ENCODE results near the gene JARID2. TPM values are rescaled to one million over a fixed set of nuclear protein-coding genes. Genes with fewer than 3 reads are reported as not detected.

Gene JARID2
- total and polyA plus RNA-seq, 7 donors, result 1.8 to 7.8 (median 6.1) TPM

DNA sequence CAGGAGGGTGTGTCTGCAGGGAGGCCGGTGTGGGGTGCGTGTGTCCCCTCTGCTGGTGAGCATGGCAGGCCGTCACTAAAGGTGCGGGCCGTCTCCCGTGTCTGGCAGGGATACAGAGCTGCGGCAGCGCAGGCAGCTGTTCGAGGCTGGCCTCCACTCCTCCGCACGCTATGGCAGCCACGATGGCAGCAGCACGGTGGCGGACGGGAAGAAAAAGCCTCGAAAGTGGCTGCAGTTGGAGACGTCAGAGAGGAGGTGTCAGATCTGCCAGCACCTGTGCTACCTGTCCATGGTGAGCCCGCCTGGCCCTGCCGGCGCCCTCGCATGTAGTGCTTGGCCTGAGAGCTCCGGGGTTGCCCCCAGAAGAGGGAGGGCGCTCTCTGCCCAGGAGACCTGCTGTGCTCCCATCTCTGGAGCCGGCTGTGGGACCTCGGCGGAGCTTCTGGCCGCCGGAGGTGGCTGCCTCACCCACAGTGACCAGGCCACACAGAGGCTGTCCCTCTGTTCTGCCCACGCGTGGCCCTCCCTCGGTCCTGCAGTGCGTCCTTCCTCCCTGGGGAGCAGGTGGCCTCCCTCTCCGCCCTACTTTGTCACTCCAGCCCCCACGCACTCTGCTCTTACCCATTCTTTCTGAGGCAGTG lies 267.4 kb downstream of the JARID2 start:
- no peak overlapping the region for H3K4me3 ChIP-seq
- peaks cover 0 to 77% (median 35%) of the 10 kb centered on the region in 4 donors for H3K36me3 ChIP-seq
- WGBS, 2 donors, result 94 to 95% methylated on average over 34 of the region's 34 CpGs
- TF ChIP-seq EP300 (IDR thresholded peaks at IDR 0.05), result no peak
- no peak for TF ChIP-seq POLR2AphosphoS5 (IDR thresholded peaks at IDR 0.05)
- H3K27me3 ChIP-seq, result no peaks in the 10 kb centered on the region
- intact Hi-C loops (cut with DNase I), result no loop called here
- no peak for DNase-seq
- no peak overlapping the region for H3K27ac ChIP-seq
- H3K9me3 ChIP-seq, result no peaks in the 10 kb centered on the region
- H3K4me1 ChIP-seq, result no peaks in the 10 kb centered on the region

- H3K4me1 ChIP-seq, result no peaks in the 10 kb centered on the region
- H3K27ac ChIP-seq, result no peak overlapping the region
- H3K4me3 ChIP-seq, result no peak overlapping the region
- no peaks in the 10 kb centered on the region for H3K27me3 ChIP-seq
- TF ChIP-seq POLR2A (IDR thresholded peaks at IDR 0.05) (no peak), POLR2AphosphoS5 (IDR thresholded peaks at IDR 0.05) (no peak), EP300 (IDR thresholded peaks at IDR 0.05) (no peak)
- TF ChIP-seq, protein P1, sequence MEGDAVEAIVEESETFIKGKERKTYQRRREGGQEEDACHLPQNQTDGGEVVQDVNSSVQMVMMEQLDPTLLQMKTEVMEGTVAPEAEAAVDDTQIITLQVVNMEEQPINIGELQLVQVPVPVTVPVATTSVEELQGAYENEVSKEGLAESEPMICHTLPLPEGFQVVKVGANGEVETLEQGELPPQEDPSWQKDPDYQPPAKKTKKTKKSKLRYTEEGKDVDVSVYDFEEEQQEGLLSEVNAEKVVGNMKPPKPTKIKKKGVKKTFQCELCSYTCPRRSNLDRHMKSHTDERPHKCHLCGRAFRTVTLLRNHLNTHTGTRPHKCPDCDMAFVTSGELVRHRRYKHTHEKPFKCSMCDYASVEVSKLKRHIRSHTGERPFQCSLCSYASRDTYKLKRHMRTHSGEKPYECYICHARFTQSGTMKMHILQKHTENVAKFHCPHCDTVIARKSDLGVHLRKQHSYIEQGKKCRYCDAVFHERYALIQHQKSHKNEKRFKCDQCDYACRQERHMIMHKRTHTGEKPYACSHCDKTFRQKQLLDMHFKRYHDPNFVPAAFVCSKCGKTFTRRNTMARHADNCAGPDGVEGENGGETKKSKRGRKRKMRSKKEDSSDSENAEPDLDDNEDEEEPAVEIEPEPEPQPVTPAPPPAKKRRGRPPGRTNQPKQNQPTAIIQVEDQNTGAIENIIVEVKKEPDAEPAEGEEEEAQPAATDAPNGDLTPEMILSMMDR (IDR thresholded peaks at IDR 0.05), result no peak
- peaks cover 0 to 74% (median 36%) of the 10 kb centered on the region in 4 donors for H3K36me3 ChIP-seq
- H3K9me3 ChIP-seq, result no peaks in the 10 kb centered on the region
- intact Hi-C loops (cut with DNase I), result no loop called here
- WGBS, 2 donors, result 91 to 93% methylated on average over 21 of the region's 21 CpGs
- DNase-seq, result no peak
Measured at GRCh38 chr6:15513801-15514711, 268.2 kb downstream of the JARID2 start.

- Histone ChIP-seq H3K4me1 (no peaks in the 10 kb centered on the region), H3K4me3 (no peak overlapping the region), H3K36me3 (peaks cover 7 to 72% (median 33%) of the 10 kb centered on the region in 4 donors), H3K27me3 (no peaks in the 10 kb centered on the region), H3K27ac (no peak overlapping the region), H3K9me3 (no peaks in the 10 kb centered on the region)
- no peak for TF ChIP-seq POLR2AphosphoS5 (IDR thresholded peaks at IDR 0.05)
- TF ChIP-seq EP300 (IDR thresholded peaks at IDR 0.05), result no peak
- TF ChIP-seq, protein P1 (IDR thresholded peaks at IDR 0.05), result no peak
- no peak for DNase-seq
- intact Hi-C loops (cut with DNase I), result no loop called here
- 93 to 97% methylated on average over 6 of the region's 6 CpGs for WGBS, 2 donors
Measured at GRCh38 chr6:15515226-15515625, 269.4 kb downstream of the JARID2 start.

DNA sequence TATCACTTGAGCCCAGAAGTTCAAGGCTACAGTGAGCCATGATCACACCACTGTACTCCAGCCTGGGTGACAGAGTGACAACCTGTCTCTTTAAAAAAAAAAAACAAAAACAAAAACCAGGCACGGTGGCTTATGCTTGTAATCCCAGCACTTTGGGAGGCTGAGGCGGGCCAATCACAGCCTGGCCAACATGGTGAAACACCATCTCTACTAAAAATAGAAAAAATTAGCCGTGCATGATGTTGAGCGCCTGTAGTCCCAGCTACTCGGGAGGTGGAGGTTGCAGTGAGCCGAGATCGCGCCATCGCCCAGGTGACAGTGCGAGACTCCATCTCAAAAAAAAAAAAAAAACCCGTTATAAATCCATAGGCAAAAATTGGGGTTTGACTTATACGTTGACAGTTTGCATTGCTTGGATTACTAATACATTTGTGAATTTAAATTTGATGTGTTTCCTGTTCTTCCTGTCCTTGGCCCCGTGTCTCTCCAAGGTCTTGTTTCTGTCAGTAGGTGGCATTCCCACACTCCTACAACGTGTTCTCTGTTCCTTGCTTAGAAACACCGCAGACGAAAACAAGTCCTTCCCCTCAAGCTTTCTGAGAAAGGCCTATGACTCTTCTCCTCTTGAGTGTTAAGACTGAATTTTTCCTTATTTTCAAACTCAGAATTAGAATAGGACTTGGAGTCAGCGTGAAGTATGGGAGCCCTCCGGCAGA lies 269.9 kb downstream of the JARID2 start:
- Histone ChIP-seq H3K4me3 (no peak overlapping the region), H3K27me3 (no peaks in the 10 kb centered on the region), H3K36me3 (peaks cover 7 to 78% (median 35%) of the 10 kb centered on the region in 4 donors), H3K9me3 (no peaks in the 10 kb centered on the region), H3K4me1 (no peaks in the 10 kb centered on the region), H3K27ac (no peak overlapping the region)
- TF ChIP-seq POLR2AphosphoS5 (IDR thresholded peaks at IDR 0.05) (no peak), EP300 (IDR thresholded peaks at IDR 0.05) (no peak), POLR2A (IDR thresholded peaks at IDR 0.05) (no peak)
- TF ChIP-seq, protein P1 (IDR thresholded peaks at IDR 0.05), result no peak
- WGBS, 2 donors, result 91 to 92% methylated on average over 18 of the region's 18 CpGs
- intact Hi-C loops (cut with DNase I), result no loop called here
- DNase-seq, result no peak

DNA sequence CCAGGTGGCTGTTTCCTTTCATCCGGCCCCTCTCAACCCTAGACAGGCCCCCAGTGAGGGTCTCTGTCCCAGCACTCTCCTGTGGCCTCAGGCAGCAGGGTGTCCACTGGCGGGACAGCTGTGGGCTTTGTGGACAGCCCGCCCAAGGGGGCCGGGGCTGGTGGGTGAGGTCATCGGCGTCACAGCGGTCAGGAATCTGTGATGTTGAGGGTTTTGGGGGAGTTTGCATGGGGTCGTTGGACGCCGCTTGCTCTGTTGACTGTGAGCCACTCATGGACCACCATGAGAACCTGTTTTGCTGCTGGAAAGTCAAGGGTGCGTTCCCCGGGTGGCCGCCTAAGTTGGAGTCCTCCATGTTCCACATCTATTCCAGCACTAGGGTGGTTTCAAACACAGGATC lies 270.5 kb downstream of the JARID2 start:
- H3K4me1 ChIP-seq, result no peaks in the 10 kb centered on the region
- H3K27me3 ChIP-seq, result no peaks in the 10 kb centered on the region
- TF ChIP-seq POLR2AphosphoS5 (IDR thresholded peaks at IDR 0.05) (no peak), EP300 (IDR thresholded peaks at IDR 0.05) (no peak), POLR2A (IDR thresholded peaks at IDR 0.05) (no peak)
- TF ChIP-seq, protein P1 (IDR thresholded peaks at IDR 0.05), result no peak
- H3K36me3 ChIP-seq, result peaks cover 7 to 82% (median 32%) of the 10 kb centered on the region in 4 donors
- intact Hi-C loops (cut with DNase I), result no loop called here
- H3K4me3 ChIP-seq, result no peak overlapping the region
- no peak overlapping the region for H3K27ac ChIP-seq
- DNase-seq, result no peak
- H3K9me3 ChIP-seq, result no peaks in the 10 kb centered on the region
- WGBS, 2 donors, result 96 to 98% methylated on average over 13 of the region's 13 CpGs

Data from sigmoid colon (tissue), 7 donors.